ENCODE results near the gene KRTAP10-7.
"Not testable (repeated sequence)": the region's sequence is repeated elsewhere in the genome, so short reads cannot be mapped to it uniquely, and the experiment has no call there.

Gene KRTAP10-7

GRCh38 chr21:44636209-44637017, 36.0 kb downstream of the KRTAP10-7 start:
- TF ChIP-seq ZFX (IDR thresholded peaks at IDR 0.05; ENCODE audit: borderline replicate concordance) (no peak), CTCF (IDR thresholded peaks at IDR 0.05) (no peak)
- no peak overlapping the region for H3K27ac ChIP-seq

- no peak within 1 kb of the TSS for H3K27ac ChIP-seq
- TF ChIP-seq CTCF (IDR thresholded peaks at IDR 0.05) = no peak
- no peak for TF ChIP-seq ZFX (IDR thresholded peaks at IDR 0.05; ENCODE audit: borderline replicate concordance)
Observed at GRCh38 chr21:44637018-44637850, 36.8 kb downstream of the KRTAP10-7 start, which contains the start of gene KRTAP10-10. KRTAP10-10 (plus strand) TSS chr21:44637356; CDS start chr21:44637418, 62 bp downstream.

GRCh38 chr21:44637851-44638348, 37.5 kb downstream of the KRTAP10-7 start:
- not testable (repeated sequence) for H3K27ac ChIP-seq

- H3K27ac ChIP-seq = not testable (repeated sequence)
Observed at GRCh38 chr21:44638506-44639330, 38.3 kb downstream of the KRTAP10-7 start.

- no peak overlapping the region for H3K27ac ChIP-seq
- no peak for TF ChIP-seq CTCF (IDR thresholded peaks at IDR 0.05)
- TF ChIP-seq ZFX (IDR thresholded peaks at IDR 0.05; ENCODE audit: borderline replicate concordance) = no peak
Observed at GRCh38 chr21:44639331-44639655, 38.9 kb downstream of the KRTAP10-7 start.

GRCh38 chr21:44640761-44641160, 40.4 kb downstream of the KRTAP10-7 start:
- no peak for TF ChIP-seq CTCF (IDR thresholded peaks at IDR 0.05)
- TF ChIP-seq ZFX (IDR thresholded peaks at IDR 0.05; ENCODE audit: borderline replicate concordance) = no peak
- H3K27ac ChIP-seq = no peak overlapping the region

GRCh38 chr21:44643741-44644310, 43.4 kb downstream of the KRTAP10-7 start:
- no peak overlapping the region for H3K27ac ChIP-seq
- TF ChIP-seq CTCF (IDR thresholded peaks at IDR 0.05) (no peak), ZFX (IDR thresholded peaks at IDR 0.05; ENCODE audit: borderline replicate concordance) (no peak)

All from 22Rv1 (cell line).